Parathyroid adenoma (tissue), 2 donors: ENCODE data around the gene ALOX15B.

ENCODE experiments used
- H2AFZ ChIP-seq: fragments of 300-600 bp; sonication (generic); one replicate; pipeline ENCODE4 v1.7.0; 2017; ENCODE audit warnings: antibody characterized with exemption, mild to moderate bottlenecking
- H3K27ac ChIP-seq: fragments of 300-600 bp; sonication (generic); one replicate; pipeline ENCODE4 v1.7.0; 2017
- H3K27me3 ChIP-seq: fragments of 300-600 bp; sonication (generic); one replicate; pipeline ENCODE4 v1.7.0; 2017; ENCODE audit warnings: low read length; ENCODE audit not compliant: control insufficient read depth, insufficient read depth
- H3K36me3 ChIP-seq: fragments of 300-600 bp; sonication (generic); one replicate; pipeline ENCODE4 v1.7.0; 2017; ENCODE audit warnings: low read length; ENCODE audit not compliant: control insufficient read depth, insufficient read depth
- H3K4me1 ChIP-seq: fragments of 300-600 bp; sonication (generic); one replicate; pipeline ENCODE4 v1.7.0; 2017; ENCODE audit warnings: control low read depth
- H3K4me2 ChIP-seq: fragments of 300-600 bp; sonication (generic); one replicate; pipeline ENCODE4 v1.7.0; 2017; ENCODE audit warnings: low read length
- H3K4me3 ChIP-seq: fragments of 300-600 bp; sonication (generic); one replicate; pipeline ENCODE4 v1.7.0; 2017; ENCODE audit warnings: low read depth, low read length
- H3K79me2 ChIP-seq: fragments of 300-600 bp; sonication (generic); one replicate; pipeline ENCODE4 v1.7.0; 2017; ENCODE audit warnings: control low read depth
- H3K9ac ChIP-seq: fragments of 300-600 bp; sonication (generic); one replicate; pipeline ENCODE4 v1.7.0; 2017; ENCODE audit warnings: mild to moderate bottlenecking
- H3K9me3 ChIP-seq: fragments of 300-600 bp; sonication (generic); one replicate; pipeline ENCODE4 v1.7.0; 2017; ENCODE audit warnings: low read length; ENCODE audit not compliant: control insufficient read depth
- TF ChIP-seq, protein P1 (sequence below): fragments of 300-600 bp; sonication (generic); IDR thresholded peaks from one replicate; pipeline ENCODE4 v1.7.0; 2017; ENCODE audit warnings: antibody characterized with exemption, mild to moderate bottlenecking
- donor health status: primary hyperparathyroidism.

The ALOX15B gene

DNA sequence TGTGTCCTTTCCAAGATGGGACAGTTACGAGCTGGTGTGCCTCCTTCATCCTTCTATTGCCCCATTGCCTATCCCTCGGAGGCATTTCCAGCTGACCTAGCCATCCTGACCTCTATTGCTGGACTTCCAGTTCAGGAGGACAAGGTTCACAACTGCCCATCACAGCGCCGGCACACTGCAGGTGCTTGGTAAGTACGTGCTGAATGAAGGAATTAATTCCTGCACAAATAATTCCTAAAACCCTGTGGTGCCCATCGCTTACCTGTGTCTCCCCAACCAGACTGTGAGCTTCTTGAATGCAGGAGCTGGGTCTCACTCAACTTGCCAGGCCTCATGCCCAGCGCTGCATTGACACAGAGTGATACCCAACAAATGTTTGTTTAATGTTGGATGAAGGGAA, 13.0 kb downstream of the ALOX15B start:
- no peaks in the 10 kb centered on the region for H3K9me3 ChIP-seq
- no peak overlapping the region for H3K9ac ChIP-seq
- no peaks in the 10 kb centered on the region for H3K79me2 ChIP-seq
- peaks cover 4% of the 10 kb centered on the region for H3K4me1 ChIP-seq
- H2AFZ ChIP-seq: no peak overlapping the region
- H3K36me3 ChIP-seq: no peaks in the 10 kb centered on the region
- H3K27ac ChIP-seq: no peak overlapping the region
- no peak overlapping the region for H3K4me2 ChIP-seq
- TF ChIP-seq, protein P1, sequence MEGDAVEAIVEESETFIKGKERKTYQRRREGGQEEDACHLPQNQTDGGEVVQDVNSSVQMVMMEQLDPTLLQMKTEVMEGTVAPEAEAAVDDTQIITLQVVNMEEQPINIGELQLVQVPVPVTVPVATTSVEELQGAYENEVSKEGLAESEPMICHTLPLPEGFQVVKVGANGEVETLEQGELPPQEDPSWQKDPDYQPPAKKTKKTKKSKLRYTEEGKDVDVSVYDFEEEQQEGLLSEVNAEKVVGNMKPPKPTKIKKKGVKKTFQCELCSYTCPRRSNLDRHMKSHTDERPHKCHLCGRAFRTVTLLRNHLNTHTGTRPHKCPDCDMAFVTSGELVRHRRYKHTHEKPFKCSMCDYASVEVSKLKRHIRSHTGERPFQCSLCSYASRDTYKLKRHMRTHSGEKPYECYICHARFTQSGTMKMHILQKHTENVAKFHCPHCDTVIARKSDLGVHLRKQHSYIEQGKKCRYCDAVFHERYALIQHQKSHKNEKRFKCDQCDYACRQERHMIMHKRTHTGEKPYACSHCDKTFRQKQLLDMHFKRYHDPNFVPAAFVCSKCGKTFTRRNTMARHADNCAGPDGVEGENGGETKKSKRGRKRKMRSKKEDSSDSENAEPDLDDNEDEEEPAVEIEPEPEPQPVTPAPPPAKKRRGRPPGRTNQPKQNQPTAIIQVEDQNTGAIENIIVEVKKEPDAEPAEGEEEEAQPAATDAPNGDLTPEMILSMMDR: no peak
- H3K4me3 ChIP-seq: no peak overlapping the region
- H3K27me3 ChIP-seq: no peaks in the 10 kb centered on the region

DNA sequence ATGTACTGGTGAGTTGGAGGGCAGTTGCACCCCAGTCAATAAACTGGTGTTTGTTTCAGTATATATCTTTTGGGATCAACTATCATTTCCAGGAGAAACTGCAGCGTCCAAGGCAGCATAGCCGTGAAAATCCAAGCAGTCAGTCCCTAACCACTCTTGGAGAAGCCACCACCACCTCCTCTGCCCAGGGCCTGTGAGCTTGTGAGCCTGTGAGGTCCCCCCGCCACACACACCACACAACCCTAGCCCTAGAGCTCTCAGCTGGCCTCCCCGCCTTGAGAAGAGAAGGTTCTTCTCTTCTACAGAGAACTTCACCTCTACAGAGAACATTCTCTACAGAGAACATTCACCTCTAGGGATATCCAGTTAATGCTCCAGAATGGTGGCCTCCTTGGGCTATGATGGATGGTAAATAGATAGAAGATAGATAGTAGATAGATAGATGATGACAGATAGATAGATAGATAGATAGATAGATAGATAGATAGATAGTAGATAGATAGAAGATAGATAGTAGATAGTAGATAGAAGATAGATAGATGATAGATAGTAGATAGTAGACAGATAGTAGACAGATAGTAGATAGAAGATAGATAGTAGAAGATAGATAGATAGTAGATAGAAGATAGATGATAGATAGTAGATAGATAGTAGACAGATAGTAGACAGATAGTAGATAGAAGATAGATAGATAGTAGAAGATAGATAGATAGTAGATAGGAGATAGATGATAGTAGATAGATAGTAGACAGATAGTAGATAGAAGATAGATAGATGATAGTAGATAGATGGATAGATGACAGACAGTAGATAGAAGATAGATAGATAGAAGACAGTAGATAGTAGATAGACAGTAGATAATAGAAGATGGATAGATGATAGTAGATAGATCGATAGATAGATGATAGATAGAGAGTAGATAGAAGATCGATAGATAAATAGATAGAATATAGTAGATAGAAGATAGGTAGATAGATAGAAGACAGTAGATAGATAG, 13.7 kb downstream of the ALOX15B start:
- Histone ChIP-seq H3K9ac (no peak overlapping the region), H3K79me2 (no peaks in the 10 kb centered on the region), H3K4me2 (no peak overlapping the region), H3K27ac (no peak overlapping the region), H3K27me3 (no peaks in the 10 kb centered on the region), H3K9me3 (no peaks in the 10 kb centered on the region), H2AFZ (no peak overlapping the region), H3K36me3 (no peaks in the 10 kb centered on the region), H3K4me1 (peaks cover 5% of the 10 kb centered on the region), H3K4me3 (no peak overlapping the region)
- TF ChIP-seq, protein P1: no peak

DNA sequence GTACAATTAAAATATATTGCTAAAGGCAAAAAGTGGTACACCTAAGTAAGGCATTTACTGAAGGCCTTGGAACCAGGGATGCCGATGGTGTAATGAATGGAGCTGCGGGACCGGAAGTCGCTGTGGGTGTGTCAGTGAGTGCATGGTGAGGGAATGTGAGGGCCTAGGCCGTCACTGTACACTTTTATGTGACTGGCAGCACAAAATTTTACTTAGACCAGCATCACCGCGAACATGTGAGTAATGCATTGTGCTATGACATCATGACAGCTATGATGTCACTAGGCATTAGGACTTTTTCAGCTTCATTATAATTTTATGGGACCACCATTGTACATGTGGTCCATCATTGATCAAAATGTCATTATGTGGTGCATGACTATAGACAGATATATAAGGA, 14.7 kb downstream of the ALOX15B start:
- H3K4me2 ChIP-seq: no peak overlapping the region
- H2AFZ ChIP-seq: no peak overlapping the region
- TF ChIP-seq, protein P1: no peak
- H3K27ac ChIP-seq: no peak overlapping the region
- H3K9me3 ChIP-seq: no peaks in the 10 kb centered on the region
- H3K79me2 ChIP-seq: no peaks in the 10 kb centered on the region
- no peaks in the 10 kb centered on the region for H3K27me3 ChIP-seq
- H3K4me3 ChIP-seq: no peak overlapping the region
- no peaks in the 10 kb centered on the region for H3K36me3 ChIP-seq
- peaks cover 5% of the 10 kb centered on the region for H3K4me1 ChIP-seq
- H3K9ac ChIP-seq: no peak overlapping the region

DNA sequence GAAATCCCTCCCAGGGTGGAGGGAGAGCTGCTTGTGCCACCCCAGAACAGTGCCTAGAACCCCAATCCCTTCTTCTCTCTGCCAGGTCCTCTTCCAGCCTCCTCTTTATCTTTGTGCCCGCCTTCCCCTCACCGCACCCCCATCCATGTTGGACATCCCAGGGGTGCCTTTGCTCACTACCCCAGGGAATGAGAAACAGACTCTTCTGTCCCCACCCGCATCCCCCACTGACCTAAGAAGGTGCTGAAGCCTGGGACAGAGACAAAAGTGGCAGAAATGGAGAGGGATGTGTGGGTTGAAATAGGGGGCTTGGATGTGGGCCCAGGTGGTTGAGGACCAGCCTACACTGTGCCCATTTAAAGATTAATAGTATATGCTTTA, 17.0 kb downstream of the ALOX15B start:
- Histone ChIP-seq H3K36me3 (no peaks in the 10 kb centered on the region), H3K79me2 (no peaks in the 10 kb centered on the region), H3K27ac (no peak overlapping the region), H3K4me3 (no peak overlapping the region), H3K9ac (no peak overlapping the region), H3K4me2 (no peak overlapping the region), H3K9me3 (no peaks in the 10 kb centered on the region), H3K4me1 (peaks cover 5% of the 10 kb centered on the region), H3K27me3 (no peaks in the 10 kb centered on the region), H2AFZ (no peak overlapping the region)
- TF ChIP-seq, protein P1: no peak
